HFF-Myc (cell line): Measurements from ENCODE around the gene SCAF11.

ENCODE experiments used
- DNase-seq: peaks from one replicate; pipeline ENCODE4 v3.0.0-alpha.2; 2011; ENCODE audit warnings: low read depth; ENCODE audit errors: extremely low read depth
- H3K4me3 ChIP-seq: replicated peaks from 2 replicates; pipeline ENCODE4 v1.5.1; 2011; ENCODE audit warnings: low read depth, mild to moderate bottlenecking, control low read depth, low read length
- TF ChIP-seq, protein P1 (sequence below): IDR thresholded peaks from 2 replicates; pipeline ENCODE4 v1.5.1; 2012; ENCODE audit warnings: mild to moderate bottlenecking, low read depth, low read length, control low read depth; ENCODE audit errors: missing control alignments

The SCAF11 gene

DNA sequence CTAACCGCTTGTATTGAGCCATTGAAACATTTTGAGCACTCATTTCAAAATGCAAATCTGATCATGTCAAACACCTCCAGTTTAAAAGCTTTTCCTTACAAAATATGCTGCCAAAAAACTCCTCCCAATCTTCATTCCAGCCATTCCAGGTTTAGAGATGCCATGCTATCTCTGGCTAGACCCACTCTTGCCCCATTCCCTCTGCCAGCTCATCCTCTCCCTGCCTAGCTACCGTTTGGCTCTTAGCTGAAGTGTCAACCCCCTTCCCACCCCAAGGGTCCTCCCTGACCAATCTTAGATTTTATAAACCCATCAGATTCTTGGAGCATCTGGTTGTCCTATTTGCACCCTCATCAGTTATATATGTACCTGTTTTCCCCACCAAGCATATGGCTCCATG, 75.0 kb downstream of the SCAF11 start:
- DNase-seq, result no peak
- TF ChIP-seq, protein P1, sequence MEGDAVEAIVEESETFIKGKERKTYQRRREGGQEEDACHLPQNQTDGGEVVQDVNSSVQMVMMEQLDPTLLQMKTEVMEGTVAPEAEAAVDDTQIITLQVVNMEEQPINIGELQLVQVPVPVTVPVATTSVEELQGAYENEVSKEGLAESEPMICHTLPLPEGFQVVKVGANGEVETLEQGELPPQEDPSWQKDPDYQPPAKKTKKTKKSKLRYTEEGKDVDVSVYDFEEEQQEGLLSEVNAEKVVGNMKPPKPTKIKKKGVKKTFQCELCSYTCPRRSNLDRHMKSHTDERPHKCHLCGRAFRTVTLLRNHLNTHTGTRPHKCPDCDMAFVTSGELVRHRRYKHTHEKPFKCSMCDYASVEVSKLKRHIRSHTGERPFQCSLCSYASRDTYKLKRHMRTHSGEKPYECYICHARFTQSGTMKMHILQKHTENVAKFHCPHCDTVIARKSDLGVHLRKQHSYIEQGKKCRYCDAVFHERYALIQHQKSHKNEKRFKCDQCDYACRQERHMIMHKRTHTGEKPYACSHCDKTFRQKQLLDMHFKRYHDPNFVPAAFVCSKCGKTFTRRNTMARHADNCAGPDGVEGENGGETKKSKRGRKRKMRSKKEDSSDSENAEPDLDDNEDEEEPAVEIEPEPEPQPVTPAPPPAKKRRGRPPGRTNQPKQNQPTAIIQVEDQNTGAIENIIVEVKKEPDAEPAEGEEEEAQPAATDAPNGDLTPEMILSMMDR, result no peak
- H3K4me3 ChIP-seq, result no peak overlapping the region

DNA sequence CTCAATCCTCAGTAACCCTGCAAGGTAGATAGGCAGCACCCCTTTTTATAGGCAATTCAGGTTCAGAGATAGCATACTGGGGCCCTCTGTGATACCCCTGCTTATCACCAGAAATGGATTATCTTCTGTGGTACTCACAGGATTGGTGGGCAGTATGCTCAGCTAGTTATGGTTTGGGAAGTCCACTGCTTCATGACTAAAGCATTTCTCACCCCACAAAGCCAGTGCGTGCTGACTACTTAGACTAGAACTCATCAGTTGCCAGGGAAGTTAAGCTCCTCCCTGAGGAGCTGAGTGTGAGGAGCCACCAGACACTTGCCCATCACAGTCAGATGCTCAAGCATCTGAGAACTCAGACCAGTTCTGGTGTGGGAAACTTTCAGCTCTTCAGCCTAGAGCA, 76.3 kb downstream of the SCAF11 start:
- TF ChIP-seq, protein P1, result no peak
- peak; percentile 11 for DNase-seq
- no peak overlapping the region for H3K4me3 ChIP-seq

DNA sequence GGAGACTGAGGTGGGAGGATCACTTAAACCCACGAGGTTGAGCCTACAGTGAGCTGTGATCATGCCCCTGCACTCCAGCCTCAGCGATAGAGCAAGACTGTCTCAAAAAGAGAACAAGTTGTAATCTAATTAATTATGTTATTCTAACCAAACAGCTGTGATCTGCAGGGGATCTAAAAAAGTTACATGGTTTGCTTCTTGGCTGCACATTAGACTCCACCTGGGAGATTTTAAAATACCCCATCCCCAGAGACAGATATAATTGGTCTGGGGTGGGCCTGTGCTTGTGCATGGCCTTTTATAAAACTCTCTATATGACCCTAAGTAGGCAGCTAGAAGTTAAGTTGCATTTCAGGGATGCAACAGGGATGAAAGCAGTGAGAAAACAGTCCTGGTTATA, 76.7 kb downstream of the SCAF11 start:
- TF ChIP-seq, protein P1, result no peak
- H3K4me3 ChIP-seq, result no peak overlapping the region
- DNase-seq, result no peak

DNA sequence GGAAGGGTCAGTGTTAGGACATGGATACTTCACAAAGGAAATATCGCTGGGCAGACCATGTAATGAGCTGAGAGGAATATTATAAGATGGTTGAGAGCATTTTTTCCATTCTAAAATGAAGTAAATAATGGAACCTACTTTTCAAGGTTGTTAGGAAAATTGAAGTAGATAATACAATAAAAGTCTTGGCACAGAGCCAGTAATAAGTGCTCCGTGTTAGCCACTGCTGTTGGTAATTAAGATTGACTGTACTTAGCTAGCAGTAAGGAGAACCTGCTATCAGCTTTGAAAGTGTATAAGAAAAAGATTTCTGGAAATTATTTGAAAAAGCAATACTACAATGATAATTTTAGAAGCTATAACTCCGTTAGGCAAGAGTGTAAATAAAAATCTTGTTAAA, 77.6 kb downstream of the SCAF11 start:
- H3K4me3 ChIP-seq, result no peak overlapping the region
- TF ChIP-seq, protein P1, result no peak
- DNase-seq, result no peak

DNA sequence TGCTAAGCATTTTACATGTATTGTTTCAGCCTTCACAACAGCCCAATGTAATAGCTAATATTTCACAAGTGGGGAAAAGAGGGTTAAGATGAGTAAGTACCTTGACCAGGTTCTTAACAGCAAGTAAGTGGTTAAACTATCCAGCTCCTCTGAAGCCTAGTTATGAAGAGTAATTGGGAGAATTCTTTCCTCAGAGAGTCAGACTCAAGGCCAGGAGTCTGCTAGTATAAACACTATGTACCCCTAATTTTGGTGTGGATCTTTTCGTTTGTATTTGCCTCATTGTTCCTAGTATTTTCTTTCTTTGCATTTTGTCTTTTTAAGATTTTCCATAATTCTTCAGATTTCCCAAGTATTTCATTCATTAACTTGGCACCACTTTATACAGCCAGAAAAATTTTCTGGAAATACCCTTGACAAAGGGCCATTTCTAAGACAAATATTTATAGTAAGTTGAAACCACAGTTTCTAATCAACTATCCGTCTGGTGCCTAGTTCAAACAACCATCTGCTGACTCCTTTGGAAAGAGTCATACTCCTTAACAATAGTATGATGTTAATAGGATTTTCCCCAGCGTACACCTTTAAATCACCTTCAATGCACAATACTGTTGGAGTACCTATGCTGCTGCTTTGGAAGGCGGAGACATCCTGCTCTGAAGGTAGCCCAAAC, 81.2 kb downstream of the SCAF11 start:
- DNase-seq, result no peak
- TF ChIP-seq, protein P1, result no peak
- no peak overlapping the region for H3K4me3 ChIP-seq

DNA sequence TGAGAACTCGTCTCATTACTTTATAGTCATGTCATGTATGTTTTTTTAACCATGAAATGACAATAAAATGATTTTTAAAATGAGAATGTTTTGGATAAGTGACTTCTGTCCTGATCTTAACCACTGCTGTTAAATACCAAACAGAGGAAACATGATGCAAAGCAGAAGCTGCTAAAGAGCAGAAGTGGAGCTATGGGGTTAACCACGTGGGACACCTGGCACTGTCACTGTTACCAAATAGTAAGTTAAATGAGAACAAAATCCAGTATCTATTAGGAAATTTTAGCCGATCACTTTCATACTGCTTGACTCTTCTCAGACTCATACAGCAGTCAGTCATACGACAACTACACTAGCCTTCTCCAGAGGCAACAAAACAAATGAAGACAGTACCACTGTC, 82.4 kb downstream of the SCAF11 start:
- H3K4me3 ChIP-seq, result no peak overlapping the region
- TF ChIP-seq, protein P1, result no peak
- DNase-seq, result no peak

DNA sequence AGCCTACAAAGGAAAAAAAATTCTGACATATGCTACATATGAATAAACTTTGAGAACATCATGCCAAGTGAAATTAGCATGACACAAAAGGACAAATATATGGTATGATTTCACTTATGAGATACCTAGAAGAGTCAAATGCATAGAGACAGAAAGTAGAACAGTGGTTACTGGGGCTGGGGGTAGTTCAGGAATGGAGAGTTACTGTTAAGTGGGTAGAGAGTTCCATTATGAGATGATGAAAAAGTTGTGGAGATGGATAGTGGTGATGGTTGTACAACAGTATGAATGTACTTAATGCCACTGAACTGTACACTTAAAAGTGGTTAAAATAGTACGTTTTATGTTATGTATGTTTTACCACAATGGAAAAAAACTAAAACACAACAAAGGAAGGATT, 92.3 kb downstream of the SCAF11 start:
- TF ChIP-seq, protein P1, result no peak
- H3K4me3 ChIP-seq, result no peak overlapping the region
- DNase-seq, result no peak
